HG02981 (cell line): ENCODE measurements around the gene MRS2.

Experiments
- ATAC-seq: cut with Tn5 transposase; IDR thresholded peaks from one replicate; pipeline ENCODE4 v1.9.1; 2021; ENCODE audit warnings: mild to moderate bottlenecking, moderate library complexity; ENCODE audit not compliant: unreplicated experiment

The MRS2 gene

DNA sequence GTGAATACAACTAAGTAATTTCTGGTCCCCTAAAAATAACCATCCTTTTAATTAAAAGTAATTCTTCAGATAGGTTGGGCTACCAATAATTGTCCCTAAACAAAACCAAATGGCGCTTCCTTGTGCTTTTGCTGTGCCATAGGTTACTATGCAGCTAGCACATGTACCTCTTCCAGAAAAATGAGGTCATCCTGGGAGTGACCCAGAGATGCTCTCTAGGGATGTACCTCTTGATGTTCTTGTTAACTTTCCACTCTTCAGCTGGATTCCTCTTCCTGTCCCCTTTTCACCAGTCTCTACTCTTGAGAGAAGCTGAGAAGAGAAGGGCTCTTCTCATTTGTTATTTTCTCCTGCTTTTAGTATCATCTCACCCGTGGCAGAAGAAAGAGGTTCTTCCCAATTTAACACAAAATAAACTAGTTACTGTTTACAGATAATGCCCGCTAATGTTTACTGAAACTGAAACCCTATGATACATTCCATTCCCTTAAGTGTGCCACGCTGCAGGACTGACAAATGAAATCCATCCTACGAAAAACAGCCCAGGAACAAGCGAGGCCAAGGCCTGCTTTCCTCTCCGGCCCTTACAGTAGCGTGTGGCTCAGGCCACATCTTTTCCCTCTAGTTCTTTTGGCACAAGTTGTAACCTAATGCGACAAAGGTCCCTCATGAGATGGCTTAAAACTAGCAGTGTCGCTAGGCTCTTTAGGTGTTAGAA lies 24.2 kb downstream of the MRS2 start:
- ATAC-seq: no peak

- no peak for ATAC-seq
Measured at GRCh38 chr6:24428615-24429014, 25.9 kb downstream of the MRS2 start.

- no peak for ATAC-seq
Measured at GRCh38 chr6:24429146-24429545, 26.4 kb downstream of the MRS2 start.

DNA sequence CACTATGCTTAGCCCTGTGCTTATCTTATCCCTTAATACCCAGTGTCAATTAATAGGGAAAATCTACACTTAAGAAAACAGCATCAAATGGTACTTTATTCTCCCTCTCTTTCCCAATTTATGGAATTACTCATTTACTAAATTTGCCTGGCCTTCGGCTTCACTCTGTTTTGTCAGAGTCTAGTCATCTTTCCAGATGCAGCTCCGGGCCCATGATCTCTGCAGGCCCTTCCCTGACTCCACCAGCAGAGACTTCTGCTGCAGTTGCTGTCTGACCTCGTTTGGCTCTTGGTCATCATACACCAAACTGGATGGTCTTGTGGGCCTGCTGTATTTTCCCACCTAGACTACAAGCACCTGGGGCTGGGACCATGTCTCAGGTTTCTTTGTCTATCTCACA lies 27.4 kb downstream of the MRS2 start:
- no peak for ATAC-seq

- no peak for ATAC-seq
Measured at GRCh38 chr6:24431045-24431451, 28.3 kb downstream of the MRS2 start.

DNA sequence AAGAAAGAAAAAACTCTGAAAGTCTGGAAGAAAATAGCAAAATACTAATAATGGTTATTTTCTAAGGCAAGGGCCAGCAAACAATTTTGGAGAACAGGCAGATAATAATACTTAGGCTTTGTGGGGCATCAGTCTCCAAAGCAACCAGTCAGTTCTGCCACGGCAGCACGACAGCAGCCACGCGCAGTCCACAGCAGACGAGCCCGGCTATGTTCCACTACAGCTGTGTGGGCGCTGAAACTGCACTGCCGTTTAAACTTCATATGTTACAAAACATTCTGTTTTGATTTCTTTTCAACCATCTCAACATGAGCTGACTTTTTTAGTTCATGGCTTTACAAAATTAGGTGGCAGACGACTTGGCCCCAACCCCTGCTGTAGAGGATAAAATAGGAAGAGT lies 29.9 kb downstream of the MRS2 start:
- ATAC-seq: no peak

DNA sequence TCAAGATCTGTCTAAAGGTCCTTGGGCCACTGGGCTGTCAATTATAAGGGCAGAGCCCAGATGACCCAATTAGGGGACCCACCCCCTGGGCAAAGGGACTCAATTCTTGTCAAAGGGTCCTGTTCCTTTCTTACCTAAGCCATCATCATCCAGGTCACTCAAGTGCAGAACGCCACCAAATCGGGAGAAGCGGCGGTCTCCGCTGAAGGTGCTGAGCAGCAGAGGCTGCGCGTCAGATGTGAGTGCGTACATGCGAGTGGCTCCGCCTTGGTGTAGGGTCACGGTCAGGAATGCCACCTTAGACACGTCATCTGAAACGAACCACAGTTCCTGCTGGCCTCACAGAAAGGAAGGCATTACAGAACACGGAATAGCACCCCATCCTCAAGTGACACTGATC lies 34.2 kb downstream of the MRS2 start:
- ATAC-seq: no peak

GRCh38 chr6:24439858-24440539 lies 37.3 kb downstream of the MRS2 start:
- no peak for ATAC-seq

GRCh38 chr6:24440897-24441598 lies 38.3 kb downstream of the MRS2 start:
- ATAC-seq: no peak

GRCh38 chr6:24441599-24441904 lies 38.8 kb downstream of the MRS2 start:
- no peak for ATAC-seq

DNA sequence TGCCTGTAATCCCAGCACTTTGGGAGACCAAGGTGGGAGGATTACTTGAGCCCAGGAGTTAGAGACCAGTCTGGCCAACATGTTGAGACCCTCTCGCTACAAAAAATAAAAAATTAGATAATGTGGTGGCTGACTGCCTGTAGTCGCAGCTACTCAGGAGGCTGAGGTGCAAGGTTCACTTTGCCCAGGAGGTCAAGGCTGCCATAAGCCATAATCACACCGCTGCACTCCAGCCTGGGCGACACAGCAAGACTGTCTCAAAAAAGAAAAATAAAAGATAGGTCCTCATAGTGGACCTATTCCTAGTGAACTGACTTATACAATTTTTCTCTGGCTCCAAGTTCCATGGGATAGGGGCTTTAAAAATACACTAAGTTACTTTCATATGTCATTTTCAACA lies 41.9 kb downstream of the MRS2 start:
- no peak for ATAC-seq

GRCh38 chr6:24445704-24446103 lies 43.0 kb downstream of the MRS2 start:
- no peak for ATAC-seq

GRCh38 chr6:24446670-24447069 lies 43.9 kb downstream of the MRS2 start:
- ATAC-seq: no peak

DNA sequence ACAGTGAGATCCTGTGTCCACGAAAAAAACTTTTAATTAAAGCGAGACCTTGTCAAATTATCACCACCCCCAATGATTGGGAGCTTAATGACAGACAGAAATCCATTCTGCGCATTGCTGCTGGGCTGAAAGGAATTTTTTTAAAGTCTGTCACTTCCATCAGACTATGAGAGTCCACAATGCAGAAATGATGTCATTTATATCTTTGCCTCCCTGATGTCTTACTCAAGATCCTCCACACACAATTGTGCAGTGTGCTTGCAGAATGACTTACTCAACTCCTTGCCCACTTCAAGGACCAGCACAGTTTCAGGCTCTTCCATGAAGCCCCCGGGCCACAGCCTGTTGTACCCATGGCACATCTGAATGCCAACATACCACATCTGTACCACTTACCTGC lies 45.7 kb downstream of the MRS2 start:
- no peak for ATAC-seq

DNA sequence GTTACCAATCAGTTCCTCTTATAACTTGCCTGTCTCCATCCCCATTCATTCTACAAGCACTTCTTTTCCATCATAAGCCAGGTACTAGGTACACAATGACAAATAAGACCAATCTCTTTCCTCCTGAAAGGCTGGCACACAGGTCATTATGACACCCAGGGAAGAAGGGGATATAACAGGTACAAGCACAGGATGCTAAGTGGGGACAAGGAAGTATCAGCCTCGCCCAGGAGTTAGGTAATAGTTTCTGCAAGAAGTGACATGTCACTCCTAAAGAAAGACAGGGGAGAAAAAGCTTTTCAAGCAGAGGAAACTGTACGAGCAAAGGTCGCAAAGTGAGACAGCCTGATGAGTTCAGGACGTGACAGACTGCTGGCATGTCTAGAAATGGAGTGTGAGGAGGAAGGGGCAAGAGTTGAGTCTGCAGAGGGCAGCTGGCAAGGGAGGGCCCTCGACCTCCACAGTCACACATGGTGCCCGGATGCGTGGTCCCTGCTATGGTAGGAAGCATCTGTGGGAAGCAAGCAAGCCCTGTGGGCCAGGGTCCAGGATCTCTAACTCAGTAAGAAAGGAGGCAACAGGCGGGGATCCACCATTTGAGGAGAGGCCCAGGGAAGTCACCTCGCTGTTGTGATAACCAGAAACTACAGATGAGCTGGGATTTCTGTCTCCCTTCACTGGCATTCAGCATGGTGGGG lies 46.2 kb downstream of the MRS2 start:
- ATAC-seq: no peak

DNA sequence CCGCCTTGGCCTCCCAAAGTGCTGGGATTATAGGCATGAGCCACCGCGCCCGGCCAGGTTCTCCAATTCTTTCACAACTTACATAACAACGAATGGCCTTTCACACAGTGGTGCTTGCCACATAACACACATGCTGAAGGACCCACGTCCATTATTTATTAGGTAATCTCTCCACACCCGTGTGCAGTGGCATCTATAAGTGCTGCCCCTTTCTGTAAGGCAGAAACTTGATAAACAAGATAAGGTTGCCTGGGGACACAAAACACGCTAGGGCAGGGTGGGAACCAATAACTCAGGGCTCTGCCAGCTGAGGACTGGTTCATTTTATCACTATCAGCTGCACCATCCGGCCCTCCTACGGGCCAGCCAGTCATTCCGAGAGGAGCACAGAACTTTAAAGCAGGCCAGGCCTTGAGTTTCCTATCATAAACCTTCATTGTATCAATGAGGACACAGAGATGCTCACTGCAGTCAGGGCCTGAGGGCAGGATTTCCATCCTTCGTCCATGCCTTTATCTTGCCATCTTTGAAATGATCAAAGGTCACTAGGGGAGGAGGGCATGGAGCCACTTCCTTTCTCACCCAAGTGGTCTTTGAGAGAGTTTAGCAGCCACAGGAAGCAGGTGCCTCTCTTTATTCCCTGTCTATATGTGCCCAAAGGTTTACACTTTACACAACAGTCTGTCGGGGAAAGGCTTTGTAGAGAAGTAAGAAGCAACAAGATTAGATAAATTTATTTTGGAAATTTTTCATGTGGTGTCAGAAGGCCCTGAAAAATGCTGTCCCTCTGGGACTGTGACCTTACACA lies 49.0 kb downstream of the MRS2 start:
- ATAC-seq: no peak

DNA sequence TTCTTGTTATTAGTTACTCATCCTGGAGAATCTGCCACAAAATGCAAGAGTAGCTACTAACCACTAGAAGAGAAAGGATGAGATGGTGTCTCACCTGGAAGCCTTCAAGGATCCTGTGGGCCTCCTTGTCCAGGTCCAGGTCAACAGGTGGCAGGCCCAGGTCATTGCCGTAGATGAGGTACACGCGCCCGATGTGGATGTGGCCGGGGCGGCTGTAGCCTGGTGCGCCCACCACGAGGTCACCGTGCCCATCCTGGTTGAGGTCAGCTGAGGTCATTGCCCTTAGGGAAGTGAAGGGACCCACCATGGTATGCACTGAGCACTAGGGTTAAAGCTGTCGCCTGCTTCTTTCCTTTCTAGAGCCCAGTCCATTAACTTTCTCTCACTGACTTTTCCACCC lies 51.2 kb downstream of the MRS2 start:
- no peak for ATAC-seq

DNA sequence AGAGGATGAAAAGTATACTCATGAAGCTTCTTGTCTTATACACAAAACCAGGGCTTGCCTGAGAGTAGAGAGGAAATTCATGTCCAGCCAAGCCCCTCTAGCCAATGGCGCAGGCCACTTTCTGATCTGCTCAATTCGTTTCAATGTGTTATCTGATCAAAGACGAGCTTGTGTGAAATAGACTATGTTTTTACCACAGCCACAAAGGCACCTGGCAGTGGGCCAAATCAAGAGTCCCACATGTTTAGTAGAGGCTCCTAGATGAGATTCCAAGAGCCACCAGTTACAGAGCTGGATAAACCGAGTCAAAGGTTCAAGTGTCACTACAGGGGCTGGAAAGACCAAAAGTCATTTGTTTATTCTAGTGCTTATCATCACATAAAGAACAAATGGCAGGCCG lies 51.7 kb downstream of the MRS2 start:
- ATAC-seq: no peak

DNA sequence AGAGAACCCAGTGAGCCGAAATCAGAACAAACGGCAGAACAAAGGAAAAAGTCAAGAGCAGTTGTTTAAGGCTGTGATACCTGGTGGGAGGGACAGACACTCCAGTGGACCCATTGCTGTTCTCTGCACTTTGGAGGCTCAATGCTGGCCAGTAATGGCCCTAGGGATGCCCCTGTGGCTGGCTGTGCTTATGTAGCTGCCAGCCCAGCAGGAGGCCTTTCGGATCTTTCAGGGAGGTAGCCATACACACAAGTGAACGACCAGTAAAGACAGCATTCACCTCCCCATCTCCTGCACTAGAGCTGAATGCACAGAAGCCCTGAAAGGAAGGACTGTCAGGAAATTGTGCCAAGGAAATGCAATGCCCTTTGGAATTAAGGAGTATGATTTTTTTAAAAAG lies 52.3 kb downstream of the MRS2 start:
- ATAC-seq: no peak

DNA sequence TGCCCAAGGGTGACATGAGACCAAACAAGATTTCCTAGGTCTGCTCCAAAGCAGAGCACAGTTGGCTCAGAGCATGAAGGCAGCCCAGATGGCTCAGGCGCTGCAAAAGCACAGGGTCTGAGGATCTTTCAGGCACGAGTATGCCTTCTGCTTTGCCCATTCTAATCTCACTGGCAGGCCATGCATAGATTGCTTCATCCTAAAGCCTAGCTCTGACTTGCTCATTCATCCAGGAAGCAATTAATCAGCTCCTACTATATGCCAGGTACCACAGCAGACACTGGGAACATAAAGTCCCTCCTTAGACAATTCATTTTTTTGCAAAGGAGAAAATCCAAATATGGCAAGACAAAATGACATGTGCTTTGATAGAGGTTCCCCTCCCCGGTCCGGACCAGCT lies 55.4 kb downstream of the MRS2 start:
- no peak for ATAC-seq

- ATAC-seq: no peak
Measured at GRCh38 chr6:24458941-24459340, 56.2 kb downstream of the MRS2 start.
